ENCODE data around the gene TET2.

TET2 gene

GRCh38 chr4:105305019-105305836, 158.6 kb downstream of the TET2 start:
- no peak for DNase-seq

GRCh38 chr4:105306158-105306781, 159.6 kb downstream of the TET2 start:
- no peak for DNase-seq

- no peak for DNase-seq
Observed at GRCh38 chr4:105306820-105307219, 160.1 kb downstream of the TET2 start.

GRCh38 chr4:105318486-105318885, 171.8 kb downstream of the TET2 start:
- DNase-seq: no peak

- no peak for DNase-seq
Observed at GRCh38 chr4:105327222-105327621, 180.5 kb downstream of the TET2 start.

GRCh38 chr4:105327956-105328355, 181.3 kb downstream of the TET2 start:
- no peak for DNase-seq

GRCh38 chr4:105329081-105329480, 182.4 kb downstream of the TET2 start:
- no peak for DNase-seq
